HG03196 (cell line): ENCODE data around the gene IKBKE.

Experiments
- ATAC-seq: cut with Tn5 transposase; IDR thresholded peaks from one replicate; pipeline ENCODE4 v1.9.1; 2021; ENCODE audit not compliant: unreplicated experiment

Gene IKBKE

DNA sequence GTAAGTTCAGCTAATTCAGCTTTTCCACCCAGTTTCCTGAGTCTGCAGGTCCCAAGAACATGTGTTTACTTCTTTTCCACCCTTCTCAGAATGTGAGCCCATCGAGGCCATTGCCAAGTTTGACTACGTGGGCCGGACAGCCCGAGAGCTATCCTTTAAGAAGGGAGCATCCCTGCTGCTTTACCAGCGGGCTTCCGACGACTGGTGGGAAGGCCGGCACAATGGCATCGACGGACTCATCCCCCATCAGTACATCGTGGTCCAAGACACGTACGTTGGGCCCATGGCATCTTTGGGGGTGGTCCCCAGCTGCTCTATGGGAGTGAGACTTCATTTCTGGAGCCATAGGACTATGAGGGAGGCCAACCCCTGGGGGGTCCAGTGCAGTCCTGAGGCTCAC is 17.2 kb upstream of the IKBKE start:
- ATAC-seq = no peak

DNA sequence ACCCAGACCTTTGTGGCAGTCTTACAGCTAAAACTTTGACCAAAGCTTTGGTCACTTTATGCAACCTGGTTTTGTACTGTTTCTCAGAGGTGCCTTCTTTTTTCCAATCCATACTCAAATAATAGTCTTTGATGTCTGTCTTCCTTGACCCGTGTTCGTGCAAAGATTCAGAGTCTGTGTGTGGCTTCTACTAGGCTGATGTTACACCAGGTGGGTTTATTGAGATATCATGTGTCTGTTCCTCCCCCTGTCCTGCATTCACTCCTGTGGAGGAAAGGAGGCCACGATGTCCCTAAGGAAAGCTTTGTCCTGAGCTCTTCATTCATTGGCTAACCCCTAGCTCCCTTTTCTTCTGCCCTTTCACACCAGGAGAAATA is 15.0 kb upstream of the IKBKE start:
- ATAC-seq = no peak

DNA sequence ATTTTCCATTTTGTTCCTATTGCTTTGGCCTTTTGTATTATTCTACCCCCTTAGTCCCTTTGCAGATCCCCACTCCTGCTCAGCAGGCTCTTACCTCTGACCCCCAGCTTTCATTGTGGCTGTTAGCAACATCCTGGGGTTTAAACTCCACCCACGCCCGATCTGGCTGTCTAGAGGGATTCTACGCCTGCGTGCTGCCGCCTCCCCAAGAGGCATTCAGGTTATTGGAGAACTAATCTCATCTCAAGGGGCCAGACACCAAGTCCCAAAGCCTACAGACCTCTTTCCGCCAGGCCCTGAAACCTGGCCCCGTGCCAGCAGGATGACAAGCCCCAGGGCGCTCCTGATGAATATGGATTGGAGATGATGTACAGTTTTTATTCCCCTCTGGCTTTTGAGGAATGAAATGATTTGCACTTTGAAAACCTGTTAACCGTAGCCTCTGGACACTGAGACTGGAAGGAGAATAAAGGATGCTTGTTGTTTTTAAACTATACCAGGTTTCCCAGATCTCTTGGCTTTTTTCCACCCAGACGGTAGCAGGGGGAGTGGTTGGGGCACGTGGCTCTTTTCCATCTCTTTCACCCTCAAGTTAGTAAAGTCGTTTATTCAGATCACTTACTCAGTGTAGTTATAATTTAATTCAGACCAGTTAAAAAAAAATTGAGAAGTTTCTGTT is 14.5 kb upstream of the IKBKE start:
- ATAC-seq = no peak

GRCh38 chr1:206456577-206457370 is 13.5 kb upstream of the IKBKE start:
- no peak for ATAC-seq

- no peak for ATAC-seq
Measured at GRCh38 chr1:206457408-206458120, 12.7 kb upstream of the IKBKE start.

- ATAC-seq = no peak
Measured at GRCh38 chr1:206459703-206460102, 10.6 kb upstream of the IKBKE start.

DNA sequence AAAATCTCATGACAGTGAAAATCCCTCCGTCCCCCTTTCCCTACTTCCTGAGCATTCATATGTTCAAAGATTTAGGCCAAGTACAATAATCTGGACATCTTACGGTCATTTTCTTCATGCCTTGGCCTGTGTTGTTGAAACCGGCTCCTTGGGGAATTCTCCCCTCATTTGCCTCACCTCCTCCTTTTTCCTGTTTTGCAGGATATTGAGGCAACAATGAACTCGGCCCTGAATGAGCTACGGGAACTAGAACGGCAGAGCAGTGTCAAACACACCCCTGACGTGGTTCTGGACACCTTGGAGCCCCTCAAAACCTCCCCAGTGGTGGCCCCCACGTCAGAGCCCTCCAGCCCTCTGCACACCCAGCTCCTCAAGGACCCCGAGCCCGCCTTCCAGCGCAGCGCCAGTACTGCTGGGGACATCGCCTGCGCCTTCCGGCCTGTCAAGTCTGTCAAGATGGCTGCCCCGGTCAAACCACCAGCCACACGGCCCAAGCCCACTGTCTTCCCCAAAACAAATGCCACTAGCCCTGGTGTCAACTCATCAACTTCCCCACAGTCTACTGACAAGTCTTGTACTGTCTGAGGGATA is 9.3 kb upstream of the IKBKE start:
- no peak for ATAC-seq

GRCh38 chr1:206461602-206462455 is 8.4 kb upstream of the IKBKE start:
- ATAC-seq = no peak

DNA sequence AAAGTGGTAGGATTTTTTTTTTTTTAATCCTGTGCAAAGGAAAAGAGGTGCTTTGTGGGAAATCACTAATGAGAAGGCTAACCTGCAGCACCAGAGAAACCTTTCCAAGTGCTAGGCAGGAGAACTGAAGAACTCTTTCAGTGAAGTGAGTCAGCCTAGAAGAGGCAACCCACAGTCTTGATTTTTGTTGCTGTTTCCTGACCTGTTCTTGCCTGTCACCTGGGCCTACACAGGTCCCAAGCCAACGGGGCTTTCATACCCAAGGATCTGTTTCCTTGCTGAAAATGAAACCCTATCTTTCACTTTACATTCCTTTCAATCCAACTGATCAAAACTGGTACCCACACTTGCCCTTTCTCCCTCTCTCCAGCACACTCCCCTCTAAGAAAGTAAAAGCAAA is 7.1 kb upstream of the IKBKE start:
- ATAC-seq = no peak

DNA sequence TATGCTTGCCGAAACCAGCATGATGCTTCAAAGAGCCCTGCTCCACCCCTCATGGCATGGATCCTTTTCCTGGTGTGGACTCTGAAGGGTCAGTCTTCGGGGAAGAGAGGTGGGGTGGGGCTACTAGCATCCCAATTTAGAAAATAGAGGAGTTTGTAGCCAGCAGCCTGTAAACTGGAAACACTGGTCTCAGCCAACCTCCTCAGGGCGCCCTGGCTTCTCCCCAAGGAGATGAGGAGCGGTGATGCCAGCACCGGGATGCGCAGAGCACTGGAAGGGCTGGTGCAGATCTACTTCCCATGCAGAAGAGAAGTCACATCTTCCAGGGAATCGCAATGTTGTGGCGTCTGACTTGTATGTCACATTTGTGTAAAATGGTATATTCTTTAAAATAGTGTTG is 6.4 kb upstream of the IKBKE start:
- ATAC-seq = no peak

DNA sequence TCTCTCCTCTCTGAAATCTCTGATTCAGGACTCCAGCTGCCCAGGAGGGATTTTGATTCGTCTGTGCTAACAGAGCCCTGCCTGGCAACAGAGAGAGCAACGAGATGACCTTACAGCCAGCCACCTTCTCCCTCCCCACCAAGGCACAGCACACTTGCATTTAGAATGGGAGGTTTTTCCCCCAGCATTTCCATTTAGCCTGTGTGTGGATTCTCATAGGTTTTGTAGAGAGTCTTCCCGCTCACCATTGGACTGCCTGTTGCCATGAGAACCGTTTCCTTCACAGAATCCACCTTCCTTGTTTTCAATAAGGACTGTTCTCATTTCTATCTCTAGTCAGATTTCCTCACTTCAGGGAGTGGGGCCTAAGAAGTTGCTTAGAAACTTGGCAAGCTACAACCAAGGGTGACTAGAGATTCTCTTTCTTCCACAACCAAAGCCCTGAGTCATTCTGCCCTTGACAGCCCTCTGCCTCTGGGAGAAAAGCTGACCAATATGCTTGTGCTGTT is 5.8 kb upstream of the IKBKE start:
- no peak for ATAC-seq

DNA sequence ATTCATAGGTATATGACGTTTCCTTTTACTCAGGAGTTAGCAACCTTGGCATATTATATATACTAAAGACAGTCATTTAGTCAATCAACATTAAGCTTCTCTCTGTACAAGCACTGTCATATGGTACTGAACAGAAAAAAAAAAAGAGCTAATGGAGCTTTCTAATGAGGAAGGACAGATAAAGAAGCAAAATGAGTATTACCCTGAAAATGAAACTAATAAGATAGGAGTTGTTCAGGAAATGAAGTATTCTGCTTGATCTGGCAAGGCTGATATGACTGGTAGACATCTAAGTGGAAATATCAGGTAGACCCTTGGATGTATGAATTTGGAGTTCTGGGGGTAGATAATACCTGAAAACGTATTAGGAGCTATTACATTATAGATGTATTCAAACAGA is 4.3 kb upstream of the IKBKE start:
- ATAC-seq = no peak

DNA sequence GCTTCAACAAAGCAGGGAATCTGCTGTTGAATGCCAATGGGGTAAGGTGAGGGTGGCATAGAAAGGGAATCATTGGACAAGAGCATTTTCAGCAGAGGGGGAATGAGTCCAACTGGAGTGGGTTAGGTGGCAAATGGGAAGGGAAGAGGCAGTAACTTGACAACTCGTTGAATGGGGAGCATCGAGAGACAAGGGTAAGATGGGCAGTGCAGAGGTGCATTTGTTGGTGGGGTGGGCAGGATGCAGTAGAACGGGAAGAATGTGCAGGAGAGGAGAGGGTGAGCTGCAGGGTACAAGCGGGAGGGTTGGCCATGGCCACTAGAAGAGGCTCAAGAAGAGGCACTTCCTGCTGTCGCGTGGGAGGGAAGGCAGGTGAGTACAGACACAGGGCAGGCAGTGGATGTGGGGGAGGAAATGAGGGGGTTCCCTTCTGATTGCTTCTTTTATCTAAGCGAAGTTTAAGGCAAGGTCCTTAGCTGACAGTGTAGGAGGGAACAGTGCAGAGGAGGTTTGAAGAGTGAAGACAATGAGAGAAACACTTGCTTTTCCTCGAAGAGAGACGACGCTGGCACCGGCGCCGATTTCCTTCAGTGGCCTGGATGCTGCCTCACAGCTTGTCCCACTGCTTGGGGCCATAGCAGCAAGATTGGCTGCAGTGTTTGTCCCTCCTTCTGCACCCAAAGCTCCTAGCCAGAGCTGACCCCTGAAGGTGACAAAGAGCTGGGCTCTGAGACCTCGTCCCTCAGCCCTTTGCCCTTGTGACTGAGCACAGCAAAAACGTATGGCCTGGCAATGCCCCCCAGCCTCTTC is 3.2 kb upstream of the IKBKE start:
- ATAC-seq = no peak

- ATAC-seq = no peak
Measured at GRCh38 chr1:206467915-206468314, 2.4 kb upstream of the IKBKE start.

GRCh38 chr1:206468571-206468970 is 1.7 kb upstream of the IKBKE start:
- ATAC-seq = no peak

DNA sequence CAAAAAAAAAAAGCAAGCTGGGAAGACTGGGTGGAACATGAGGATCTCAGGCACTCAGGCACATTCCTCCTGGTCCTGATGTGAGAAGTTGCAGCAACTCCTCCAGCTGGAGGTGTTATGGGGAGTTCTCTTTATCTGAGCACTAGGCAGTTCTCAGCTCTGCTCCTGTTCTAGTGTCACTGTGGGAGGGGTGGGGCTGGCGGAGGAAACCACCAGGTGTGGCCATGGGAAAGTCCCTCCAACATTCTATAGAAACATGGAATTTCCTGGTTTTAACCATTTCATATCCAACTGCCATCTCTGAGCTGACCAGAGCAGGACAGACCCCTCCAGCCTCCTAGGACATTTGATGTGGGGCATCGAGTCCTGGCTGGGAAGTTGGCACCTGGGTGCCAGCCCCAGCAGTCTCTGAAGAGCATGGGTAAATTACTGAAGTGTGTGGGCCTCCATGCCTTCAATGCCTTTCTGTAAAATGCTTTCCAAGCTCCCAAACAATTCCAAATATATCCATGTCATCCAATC is 804 bp upstream of the IKBKE start:
- no peak for ATAC-seq

DNA sequence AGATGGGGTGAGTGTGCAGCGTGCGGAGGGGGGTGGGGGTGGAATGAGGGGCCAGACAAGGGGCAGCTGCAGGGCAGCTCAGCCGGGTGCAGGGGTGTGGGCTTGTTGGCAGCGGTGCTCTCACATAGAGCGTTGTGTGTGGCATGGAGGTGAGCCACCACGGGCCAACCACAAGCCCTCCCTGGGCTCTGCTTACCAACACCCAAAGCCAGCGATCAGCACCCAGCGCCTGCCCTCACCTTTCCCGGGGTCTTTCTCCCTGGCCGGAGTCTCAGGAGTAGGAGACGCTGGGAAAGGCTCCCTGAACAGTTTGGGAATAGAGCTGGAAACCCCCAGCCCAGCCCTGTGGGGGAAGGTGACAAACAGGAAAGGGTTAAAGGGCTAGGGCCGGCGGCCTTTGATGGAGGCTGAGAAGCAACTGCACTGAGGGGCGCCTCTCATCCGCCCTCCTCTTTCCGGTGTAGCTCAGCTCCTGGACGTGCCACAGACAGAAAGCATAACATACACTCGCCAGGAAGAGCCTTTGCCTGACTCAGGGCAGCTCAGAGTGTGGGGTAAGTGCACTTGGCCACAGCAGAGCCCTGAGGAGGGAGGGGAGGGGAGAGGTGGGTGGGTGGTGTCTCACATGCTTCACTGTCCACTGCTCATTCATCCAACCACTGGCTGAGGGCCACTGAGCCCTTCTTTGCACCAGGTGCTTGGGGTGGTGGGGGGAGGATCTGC is 577 bp downstream of the IKBKE start:
- peak; percentile 20 for ATAC-seq

DNA sequence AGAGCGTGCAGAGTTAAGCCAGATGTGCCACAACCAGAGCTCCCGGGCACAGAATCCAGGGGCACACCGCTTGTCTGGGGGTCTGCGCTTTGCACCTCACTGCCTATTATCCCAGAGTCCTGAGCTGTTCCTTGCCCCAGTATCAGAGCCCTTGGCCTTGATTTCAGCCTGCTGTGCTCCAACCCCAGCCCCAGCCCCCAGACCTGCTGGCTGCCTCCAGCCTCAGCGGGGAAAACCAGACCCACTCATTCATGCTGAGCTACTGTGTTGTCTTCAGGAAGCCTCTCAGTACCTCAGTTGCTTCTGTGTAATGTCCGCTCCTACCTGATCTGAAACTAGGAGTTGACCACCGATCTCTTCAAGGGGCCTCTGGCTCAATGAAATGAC is 1.1 kb downstream of the IKBKE start:
- ATAC-seq = peak; percentile 27

- no peak for ATAC-seq
Measured at GRCh38 chr1:206472024-206472423, 1.7 kb downstream of the IKBKE start.
